HL-60 (cell line): ENCODE data around the gene IRX2.

Experiments used
- GABPA ChIP-seq: IDR thresholded peaks from 2 replicates; pipeline ENCODE4 v1.6.1; 2012; ENCODE audit warnings: low read depth
- POLR2AphosphoS5 ChIP-seq: IDR thresholded peaks from 2 replicates; pipeline ENCODE4 v1.6.1; 2012; ENCODE audit warnings: low read depth
- TF ChIP-seq, protein P1 (sequence below): IDR thresholded peaks from one replicate; pipeline ENCODE4 v1.5.1; 2011; ENCODE audit warnings: low read length, control low read depth, inconsistent platforms; ENCODE audit not compliant: insufficient read depth
- TF ChIP-seq, protein P2 (sequence below): IDR thresholded peaks from 2 replicates; pipeline ENCODE4 v1.6.1; 2012; ENCODE audit warnings: low read depth; ENCODE audit not compliant: insufficient replicate concordance

DNA sequence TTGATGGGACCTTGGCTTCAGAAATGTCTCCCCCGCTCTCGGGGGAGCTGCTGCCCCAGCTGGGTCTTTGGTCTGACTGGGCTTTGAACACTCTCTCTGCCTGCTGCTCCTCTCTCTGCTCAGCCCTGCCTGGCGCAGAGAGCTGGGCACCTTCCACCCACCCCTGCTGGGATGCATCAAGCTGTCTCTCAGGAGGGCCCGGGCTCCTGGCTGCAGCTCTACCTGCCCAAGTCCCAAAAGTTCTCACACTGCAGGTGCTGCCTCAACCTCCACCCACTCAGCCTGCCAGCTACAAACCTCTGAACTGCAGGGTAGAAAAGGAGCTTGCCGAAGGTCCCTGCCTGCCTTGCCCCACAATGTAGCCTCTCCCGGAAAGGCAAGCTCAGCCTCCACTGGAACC lies 36.7 kb downstream of the IRX2 start:
- TF ChIP-seq, protein P1, sequence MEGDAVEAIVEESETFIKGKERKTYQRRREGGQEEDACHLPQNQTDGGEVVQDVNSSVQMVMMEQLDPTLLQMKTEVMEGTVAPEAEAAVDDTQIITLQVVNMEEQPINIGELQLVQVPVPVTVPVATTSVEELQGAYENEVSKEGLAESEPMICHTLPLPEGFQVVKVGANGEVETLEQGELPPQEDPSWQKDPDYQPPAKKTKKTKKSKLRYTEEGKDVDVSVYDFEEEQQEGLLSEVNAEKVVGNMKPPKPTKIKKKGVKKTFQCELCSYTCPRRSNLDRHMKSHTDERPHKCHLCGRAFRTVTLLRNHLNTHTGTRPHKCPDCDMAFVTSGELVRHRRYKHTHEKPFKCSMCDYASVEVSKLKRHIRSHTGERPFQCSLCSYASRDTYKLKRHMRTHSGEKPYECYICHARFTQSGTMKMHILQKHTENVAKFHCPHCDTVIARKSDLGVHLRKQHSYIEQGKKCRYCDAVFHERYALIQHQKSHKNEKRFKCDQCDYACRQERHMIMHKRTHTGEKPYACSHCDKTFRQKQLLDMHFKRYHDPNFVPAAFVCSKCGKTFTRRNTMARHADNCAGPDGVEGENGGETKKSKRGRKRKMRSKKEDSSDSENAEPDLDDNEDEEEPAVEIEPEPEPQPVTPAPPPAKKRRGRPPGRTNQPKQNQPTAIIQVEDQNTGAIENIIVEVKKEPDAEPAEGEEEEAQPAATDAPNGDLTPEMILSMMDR: no peak
- no peak for TF ChIP-seq POLR2AphosphoS5
- TF ChIP-seq, protein P2, sequence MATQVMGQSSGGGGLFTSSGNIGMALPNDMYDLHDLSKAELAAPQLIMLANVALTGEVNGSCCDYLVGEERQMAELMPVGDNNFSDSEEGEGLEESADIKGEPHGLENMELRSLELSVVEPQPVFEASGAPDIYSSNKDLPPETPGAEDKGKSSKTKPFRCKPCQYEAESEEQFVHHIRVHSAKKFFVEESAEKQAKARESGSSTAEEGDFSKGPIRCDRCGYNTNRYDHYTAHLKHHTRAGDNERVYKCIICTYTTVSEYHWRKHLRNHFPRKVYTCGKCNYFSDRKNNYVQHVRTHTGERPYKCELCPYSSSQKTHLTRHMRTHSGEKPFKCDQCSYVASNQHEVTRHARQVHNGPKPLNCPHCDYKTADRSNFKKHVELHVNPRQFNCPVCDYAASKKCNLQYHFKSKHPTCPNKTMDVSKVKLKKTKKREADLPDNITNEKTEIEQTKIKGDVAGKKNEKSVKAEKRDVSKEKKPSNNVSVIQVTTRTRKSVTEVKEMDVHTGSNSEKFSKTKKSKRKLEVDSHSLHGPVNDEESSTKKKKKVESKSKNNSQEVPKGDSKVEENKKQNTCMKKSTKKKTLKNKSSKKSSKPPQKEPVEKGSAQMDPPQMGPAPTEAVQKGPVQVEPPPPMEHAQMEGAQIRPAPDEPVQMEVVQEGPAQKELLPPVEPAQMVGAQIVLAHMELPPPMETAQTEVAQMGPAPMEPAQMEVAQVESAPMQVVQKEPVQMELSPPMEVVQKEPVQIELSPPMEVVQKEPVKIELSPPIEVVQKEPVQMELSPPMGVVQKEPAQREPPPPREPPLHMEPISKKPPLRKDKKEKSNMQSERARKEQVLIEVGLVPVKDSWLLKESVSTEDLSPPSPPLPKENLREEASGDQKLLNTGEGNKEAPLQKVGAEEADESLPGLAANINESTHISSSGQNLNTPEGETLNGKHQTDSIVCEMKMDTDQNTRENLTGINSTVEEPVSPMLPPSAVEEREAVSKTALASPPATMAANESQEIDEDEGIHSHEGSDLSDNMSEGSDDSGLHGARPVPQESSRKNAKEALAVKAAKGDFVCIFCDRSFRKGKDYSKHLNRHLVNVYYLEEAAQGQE: no peak
- TF ChIP-seq GABPA: no peak
